ENCODE results near the gene RNASE8.
"Not testable (repeated sequence)": the region's sequence is repeated elsewhere in the genome, so short reads cannot be mapped to it uniquely, and the experiment has no call there.

The RNASE8 gene

DNA sequence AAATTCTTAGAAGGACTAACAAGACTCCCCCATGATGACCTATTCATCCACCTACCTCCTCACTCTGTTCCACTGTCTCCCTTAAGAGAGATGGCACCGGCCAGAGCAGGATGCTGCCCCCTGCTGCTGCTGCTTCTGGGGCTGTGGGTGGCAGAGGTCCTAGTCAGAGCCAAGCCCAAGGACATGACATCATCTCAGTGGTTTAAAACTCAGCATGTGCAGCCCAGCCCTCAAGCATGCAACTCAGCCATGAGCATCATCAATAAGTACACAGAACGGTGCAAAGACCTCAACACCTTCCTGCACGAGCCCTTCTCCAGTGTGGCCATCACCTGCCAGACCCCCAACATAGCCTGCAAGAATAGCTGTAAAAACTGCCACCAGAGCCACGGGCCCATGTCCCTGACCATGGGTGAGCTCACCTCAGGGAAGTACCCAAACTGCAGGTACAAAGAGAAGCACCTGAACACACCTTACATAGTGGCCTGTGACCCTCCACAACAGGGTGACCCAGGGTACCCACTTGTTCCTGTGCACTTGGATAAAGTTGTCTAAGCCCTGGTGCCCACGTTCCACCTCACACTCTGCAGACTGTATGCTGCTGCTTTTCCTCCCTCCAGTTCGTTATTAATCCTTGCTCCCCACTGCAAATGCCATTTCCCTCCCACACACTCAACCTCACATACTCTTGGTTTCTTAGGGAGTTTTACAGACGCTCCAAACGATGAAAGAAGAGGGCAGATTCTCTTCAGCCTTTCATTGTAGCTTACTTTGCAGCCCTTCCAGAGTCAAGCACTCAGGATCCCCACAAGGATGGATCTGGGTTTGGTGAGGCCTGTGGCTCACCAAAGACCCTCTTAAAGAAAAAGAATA is at the start of gene RNASE8:
RNASE8 (plus strand) TSS at position 20 of the 873 bp plus-strand sequence; CDS start at position 91, 71 bp downstream.
- DNase-seq, result no peak

GRCh38 chr14:21009721-21010120 is 47.9 kb upstream of the RNASE8 start:
- not testable (repeated sequence) for DNase-seq

GRCh38 chr14:21011136-21011535 is 46.5 kb upstream of the RNASE8 start:
- DNase-seq, result no peak

- DNase-seq, result peak; percentile 57
Observed at GRCh38 chr14:21014761-21015190, 42.8 kb upstream of the RNASE8 start.

- DNase-seq, result no peak
Observed at GRCh38 chr14:21015312-21015711, 42.3 kb upstream of the RNASE8 start.

DNA sequence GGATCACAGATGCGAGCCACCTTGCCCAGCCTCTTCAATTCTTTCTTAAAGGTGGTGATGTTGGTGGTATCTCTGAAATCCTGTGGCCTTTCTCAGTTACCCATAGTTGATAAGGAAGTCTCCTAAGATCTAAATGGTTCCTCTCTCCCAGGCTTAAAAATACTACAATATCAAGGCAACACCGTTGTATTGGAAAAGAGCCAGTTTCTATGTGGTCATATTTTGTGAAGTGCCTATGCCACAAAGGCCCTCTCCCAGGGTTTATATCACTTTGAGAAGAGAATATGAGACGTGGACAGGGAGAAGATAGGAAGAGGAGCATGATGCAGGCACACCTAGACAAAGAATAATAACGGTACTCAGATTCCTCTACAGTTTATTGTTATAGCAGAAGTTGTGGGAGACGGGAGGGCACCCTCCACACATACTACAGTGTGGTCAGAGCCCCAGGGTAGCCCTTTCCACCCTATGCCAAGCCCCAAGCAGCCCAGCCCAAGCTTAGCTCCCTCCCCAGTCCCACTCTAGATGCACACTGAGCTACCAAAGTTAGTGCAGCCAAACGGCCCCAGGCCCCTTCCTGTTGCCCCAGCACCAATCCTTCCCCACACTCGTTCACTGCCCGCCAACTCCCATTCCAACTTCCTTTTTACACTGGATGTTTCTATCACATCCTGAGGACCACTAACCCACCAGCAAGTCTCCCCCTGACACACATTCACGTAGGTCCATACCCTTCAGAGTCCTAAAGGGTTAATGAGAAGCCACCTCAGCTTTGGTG is 41.0 kb upstream of the RNASE8 start:
- DNase-seq, result no peak

DNA sequence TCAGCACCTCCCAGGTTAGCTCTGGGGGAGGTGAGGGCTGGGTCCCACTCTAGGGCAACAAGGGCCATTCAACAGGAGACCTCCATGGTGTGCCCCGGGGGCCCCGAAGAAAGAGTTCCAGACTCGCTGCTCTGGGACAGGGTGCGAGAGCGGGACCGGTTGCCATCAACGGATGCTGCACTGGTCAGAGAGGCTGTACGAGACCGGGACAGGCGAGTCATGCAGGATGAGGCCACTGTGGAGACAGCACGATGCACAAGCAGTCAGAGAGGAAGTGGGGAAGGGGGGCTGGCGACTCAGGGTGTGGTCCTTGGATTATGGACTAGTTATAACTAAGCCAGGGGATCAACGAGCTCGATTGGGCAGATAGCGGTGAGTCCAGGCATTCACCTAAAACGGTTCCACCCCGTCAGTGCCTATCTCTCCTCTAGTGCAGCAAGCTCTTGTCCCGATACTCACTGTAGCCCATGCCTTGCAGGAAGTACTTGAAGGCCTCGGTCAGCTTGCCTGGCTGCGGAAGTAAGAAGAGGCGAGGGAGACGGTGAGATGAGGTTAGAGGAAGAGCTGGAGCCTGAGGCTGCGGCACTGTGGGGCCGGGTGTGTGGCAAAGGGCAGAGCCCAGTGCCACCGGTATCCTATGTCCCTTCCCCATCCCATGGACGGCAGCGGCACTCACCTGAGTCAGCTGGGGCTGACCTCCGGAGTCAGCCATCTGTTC is 39.9 kb upstream of the RNASE8 start:
- DNase-seq, result no peak

- no peak for DNase-seq
Observed at GRCh38 chr14:21018286-21018685, 39.3 kb upstream of the RNASE8 start.

GRCh38 chr14:21018781-21019180 is 38.8 kb upstream of the RNASE8 start:
- no peak for DNase-seq

DNA sequence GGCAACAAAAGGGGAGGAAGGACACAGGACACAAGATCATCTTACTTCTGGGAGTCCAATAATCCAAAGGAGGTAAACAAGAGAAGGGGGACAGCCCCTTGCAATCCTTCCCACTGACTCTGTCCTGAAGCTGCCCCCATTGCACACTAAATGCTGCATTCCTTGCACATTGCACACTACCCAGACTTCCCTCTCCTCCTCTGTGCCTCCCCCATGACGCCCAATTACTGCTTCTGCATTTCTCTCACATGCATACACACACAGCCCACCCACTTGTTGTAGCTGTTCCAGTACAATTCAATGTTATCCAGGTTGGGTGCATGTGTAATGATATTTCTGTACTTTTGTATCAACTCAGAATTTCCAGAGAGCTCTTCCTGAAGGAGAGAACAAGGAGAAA is 38.3 kb upstream of the RNASE8 start:
- no peak for DNase-seq

DNA sequence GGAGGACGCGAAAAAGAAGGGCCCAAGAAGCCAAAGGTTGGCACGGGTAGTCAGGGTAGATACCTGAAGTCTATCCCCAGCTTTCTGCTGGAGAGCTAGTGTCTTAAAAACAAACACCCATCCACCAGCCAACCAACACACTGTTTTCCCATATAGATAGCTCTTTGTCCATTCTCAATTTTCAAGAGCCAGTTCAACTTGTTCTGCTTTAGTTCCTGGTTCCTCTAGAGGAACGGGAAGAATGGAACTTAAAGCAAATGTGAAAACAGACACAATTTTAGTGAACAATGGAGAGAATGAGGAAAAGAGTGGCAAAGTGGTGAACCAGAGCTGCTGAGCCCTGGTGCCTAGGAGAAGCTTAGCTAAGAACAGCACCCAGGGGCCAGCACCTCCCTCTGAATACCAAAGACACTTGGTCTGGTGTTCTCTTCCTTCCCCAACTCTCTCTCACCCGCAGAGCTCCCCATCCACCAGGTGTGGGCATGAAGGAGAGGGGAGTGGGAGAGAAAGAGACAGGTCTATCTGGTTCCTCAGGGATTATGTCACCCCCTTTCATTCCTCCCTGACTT is 36.6 kb upstream of the RNASE8 start:
- no peak for DNase-seq

DNA sequence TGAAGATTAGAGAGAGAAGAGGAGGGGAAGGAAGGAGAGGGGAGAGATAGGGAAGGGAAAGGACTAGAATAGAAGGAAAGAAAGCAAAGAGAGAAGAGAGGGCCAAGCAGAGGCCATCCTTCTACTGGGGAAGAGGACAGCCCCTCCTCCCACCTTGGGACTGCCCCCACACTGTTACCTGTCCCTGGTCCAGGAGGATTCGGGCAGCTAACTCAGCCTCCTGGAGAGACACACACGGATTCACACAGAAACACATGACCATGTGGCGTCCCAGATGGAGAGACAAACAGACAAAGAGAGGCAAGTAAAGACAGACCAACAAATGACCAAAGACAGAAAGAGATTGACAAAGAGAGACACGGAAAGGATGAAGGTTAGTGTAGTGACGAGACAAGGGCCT is 34.9 kb upstream of the RNASE8 start:
- DNase-seq, result no peak

DNA sequence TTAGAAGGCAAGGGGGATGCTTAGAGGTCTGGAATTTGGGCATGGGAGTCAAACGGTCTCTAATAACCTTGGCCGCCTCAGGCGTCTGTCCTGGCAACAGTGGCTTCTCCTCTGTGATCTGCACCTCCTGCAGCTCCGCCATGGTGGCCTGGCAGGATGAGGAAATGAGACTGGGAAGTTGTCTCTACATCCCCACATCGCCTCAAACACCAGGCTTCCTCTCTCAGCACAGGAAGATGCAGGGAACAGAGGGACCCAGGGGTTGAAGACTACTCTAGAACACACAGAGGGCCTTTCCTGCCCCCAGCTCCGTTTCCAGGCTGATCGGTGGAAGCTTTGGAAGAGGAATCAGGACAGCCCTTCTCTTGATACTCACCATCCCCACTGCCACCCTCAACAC is 34.4 kb upstream of the RNASE8 start:
- DNase-seq, result no peak

- no peak for DNase-seq
Observed at GRCh38 chr14:21023817-21024584, 33.6 kb upstream of the RNASE8 start.

DNA sequence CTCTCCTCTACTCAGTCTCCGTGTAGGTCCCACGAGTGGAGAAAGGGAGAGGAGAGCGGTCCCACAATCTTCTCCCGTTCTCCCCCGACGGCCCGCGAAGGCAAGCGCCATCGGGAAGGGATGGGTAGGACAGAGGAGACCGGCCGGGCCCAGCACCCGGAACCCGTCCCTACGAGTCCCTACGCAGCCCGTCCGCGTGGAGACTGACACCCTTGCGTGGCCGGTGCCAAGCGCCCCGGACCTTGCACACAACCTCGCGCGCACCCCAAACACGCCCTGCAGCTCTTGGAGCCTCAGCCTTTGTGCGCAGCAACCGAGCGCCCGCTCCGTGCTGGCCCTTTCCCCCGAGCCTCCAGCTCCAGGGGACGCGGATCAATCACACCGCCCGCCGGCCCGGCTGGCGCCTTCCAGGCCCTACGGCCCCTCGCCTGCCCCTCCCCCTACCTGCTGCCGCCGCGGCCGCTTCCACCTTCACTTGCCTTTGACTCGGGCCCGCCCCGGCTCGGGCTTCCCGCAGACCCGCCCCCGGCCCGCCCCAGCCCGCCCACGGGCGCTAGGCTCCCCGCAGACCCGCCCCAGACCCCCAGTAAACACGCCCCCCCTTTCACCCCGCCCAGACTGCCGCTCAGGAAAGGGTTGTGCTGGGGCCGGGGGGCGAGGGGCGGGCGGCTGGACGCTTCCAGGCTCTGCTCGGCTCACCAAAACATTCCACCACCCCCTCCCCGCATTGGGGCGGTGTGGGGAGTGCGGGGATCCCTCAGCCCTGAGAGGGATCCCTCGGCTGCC is 32.8 kb upstream of the RNASE8 start, which contains the start of gene NDRG2:
NDRG2 (minus strand) TSS at position 477 of the 786 bp plus-strand sequence. CDS start 1,746 bp downstream, outside the sequence.
- peak; percentile 21 for DNase-seq

GRCh38 chr14:21025371-21026273 is 32.0 kb upstream of the RNASE8 start:
- DNase-seq, result no peak

GRCh38 chr14:21026274-21026987 is 31.2 kb upstream of the RNASE8 start:
- no peak for DNase-seq

DNA sequence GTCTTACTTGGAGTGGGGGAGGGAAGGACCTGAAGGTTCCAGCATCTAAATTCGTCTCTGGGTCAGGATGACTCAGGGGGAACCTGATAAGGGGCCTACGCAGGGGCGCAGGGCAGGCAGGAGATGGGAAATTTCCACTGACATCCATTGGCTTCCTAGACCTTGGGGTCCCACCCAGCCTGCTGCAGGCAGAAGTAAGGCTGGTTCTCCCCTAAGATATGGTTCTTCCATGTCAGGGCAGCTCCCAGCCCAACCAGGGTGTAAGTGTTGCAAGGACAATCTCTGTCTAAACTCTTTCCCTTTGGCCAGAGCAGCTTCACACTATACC is 30.7 kb upstream of the RNASE8 start:
- DNase-seq, result no peak

GRCh38 chr14:21029917-21030316 is 27.7 kb upstream of the RNASE8 start, which contains the start of gene TPPP2:
Gene TPPP2, plus strand, starts transcription at chr14:21030217. Its CDS starts 365 bp downstream, at chr14:21030582.
- no peak for DNase-seq
